Naive thymus-derived CD4-positive, alpha-beta T cell (primary cell): ENCODE measurements around the gene NXN. TPM values are rescaled to one million over a fixed set of nuclear protein-coding genes. Genes with fewer than 3 reads are reported as not detected.

Source experiments
- ATAC-seq: fragments of 150-1000 bp; cut with Tn5 transposase; 2 replicates; pipeline ENCODE4 v1.10.0; 2021; ENCODE audit warnings: mild to moderate bottlenecking, moderate library complexity
- CTCF ChIA-PET: fragments of 350-600 bp; sonication (Branson Sonifier 250); formaldehyde crosslinking; loops from one replicate; lab custom pipeline; 2021; ENCODE audit warnings: antibody characterized with exemption; lab: Charles Lee
- POLR2A ChIA-PET: fragments of 350-600 bp; sonication (Branson Sonifier 250); formaldehyde crosslinking; loops from one replicate; lab custom pipeline; 2021; ENCODE audit warnings: antibody characterized with exemption, inconsistent platforms; lab: Charles Lee
- DNase-seq, 9 donors: peaks; one replicate each; pipeline versions ENCODE4 v3.0.0 to v3.0.0-alpha.2; 2020 to 2022; ENCODE audit warnings: mixed read lengths in 1 of 9
- H3K27ac ChIP-seq: one replicate; pipeline ENCODE4 v1.7.0; 2013; ENCODE audit warnings: mild to moderate bottlenecking, low read depth, low read length, moderate library complexity
- H3K27me3 ChIP-seq, 2 donors: one replicate each; pipeline ENCODE4 v1.7.0; 2013; ENCODE audit warnings: low read length in 2 of 2, mild to moderate bottlenecking in 2 of 2, moderate library complexity in 2 of 2; ENCODE audit not compliant: control insufficient read depth in 2 of 2, insufficient read depth in 2 of 2
- H3K36me3 ChIP-seq, 3 experiments: 1 replicate in 2 of 3; 2 replicates in 1 of 3; pipeline ENCODE4 v1.7.0; 2013; ENCODE audit warnings: low read length in 3 of 3, mild to moderate bottlenecking in 3 of 3, moderate library complexity in 1 of 3; ENCODE audit not compliant: insufficient read depth in 3 of 3, control insufficient read depth in 2 of 3
- H3K4me1 ChIP-seq, 2 donors: one replicate each; pipeline ENCODE4 v1.7.0; 2013; ENCODE audit warnings: low read length in 2 of 2, mild to moderate bottlenecking in 2 of 2, moderate library complexity in 1 of 2; ENCODE audit not compliant: control insufficient read depth in 2 of 2, insufficient read depth in 2 of 2
- H3K4me3 ChIP-seq: 2 replicates; pipeline ENCODE4 v1.7.0; 2013; ENCODE audit warnings: mild to moderate bottlenecking, low read length
- H3K9me3 ChIP-seq, 3 experiments: 1 replicate in 2 of 3; 2 replicates in 1 of 3; pipeline ENCODE4 v1.7.0; 2013; ENCODE audit warnings: low read length in 3 of 3; ENCODE audit not compliant: control insufficient read depth in 2 of 3
- H3K27ac Mint-ChIP-seq, 9 donors: one replicate each; pipeline ENCODE4 v1.8.0; 2020 to 2022; ENCODE audit warnings: mixed read lengths in 9 of 9, mild to moderate bottlenecking in 8 of 9, moderate library complexity in 5 of 9, inconsistent platforms in 2 of 9
- H3K27me3 Mint-ChIP-seq, 5 donors: one replicate each; pipeline ENCODE4 v1.8.0; 2021 to 2022; ENCODE audit warnings: mixed read lengths in 5 of 5, mild to moderate bottlenecking in 1 of 5
- H3K36me3 Mint-ChIP-seq, 5 donors: one replicate each; pipeline ENCODE4 v1.8.0; 2020 to 2022; ENCODE audit warnings: mixed read lengths in 5 of 5, mild to moderate bottlenecking in 3 of 5, inconsistent platforms in 1 of 5
- H3K4me1 Mint-ChIP-seq, 7 donors: one replicate each; pipeline ENCODE4 v1.8.0; 2020 to 2022; ENCODE audit warnings: mixed read lengths in 7 of 7, mild to moderate bottlenecking in 3 of 7, inconsistent platforms in 1 of 7
- H3K4me3 Mint-ChIP-seq, 10 donors: one replicate each; pipeline ENCODE4 v1.8.0; 2020 to 2022; ENCODE audit warnings: mild to moderate bottlenecking in 10 of 10, mixed read lengths in 10 of 10, moderate library complexity in 6 of 10, inconsistent platforms in 2 of 10
- H3K9me3 Mint-ChIP-seq, 11 donors: one replicate each; pipeline ENCODE4 v1.8.0; 2020 to 2022; ENCODE audit warnings: mixed read lengths in 11 of 11, mild to moderate bottlenecking in 4 of 11, inconsistent platforms in 1 of 11, moderate library complexity in 1 of 11
- intact Hi-C, 2 donors: fragments of 100-400 bp; cut with micrococcal nuclease; formaldehyde crosslinking; loops; one replicate each; pipeline ENCODE4 v1.15.1; 2023
- polyA plus RNA-seq, 2 donors: library from polyadenylated mRNA; unstranded; fragments of 300-500 nt; fragmentation: Illumina TruSeq; gene quantifications; one replicate each; pipeline ENCODE4 v1.2.3, GENCODE V29; 2021
- total RNA-seq, 6 experiments: library from RNA in 5 of 6; stranded (reverse) in 5 of 6; gene quantifications; 1 replicate in 5 of 6; 2 replicates in 1 of 6; pipeline ENCODE4 v1.2.3 and lab custom pipeline; 2021 to 2026

The NXN gene
- total and polyA plus RNA-seq, 7 experiments from 2014 or later, result 0.10 to 0.84 (median 0.30) TPM; not detected in 2

GRCh38 chr17:983921-984320, 4.3 kb upstream of the NXN start:
- no peak for ATAC-seq
- no peak for DNase-seq
- no peaks in the 10 kb centered on the region for H3K9me3 Mint-ChIP-seq
- H3K4me3 ChIP-seq, result no peak overlapping the region
- H3K27me3 ChIP-seq, result no peaks in the 10 kb centered on the region
- H3K27ac ChIP-seq, result no peak overlapping the region
- no peaks in the 10 kb centered on the region for H3K9me3 ChIP-seq
- CTCF ChIA-PET, result no interaction called here
- peaks cover 0 to 5% (median 0%) of the 10 kb centered on the region in 5 donors for H3K27me3 Mint-ChIP-seq
- POLR2A ChIA-PET, result interaction anchor here (0.7 kb wide), 1 partner anchor 91 kb away, joined by 3 read pairs; no protein-coding TSS in a partner anchor
- no peaks in the 10 kb centered on the region for H3K36me3 Mint-ChIP-seq
- H3K4me1 ChIP-seq, result peaks cover 8 to 10% of the 10 kb centered on the region in 2 donors
- intact Hi-C loops, result loop anchor here in 1 of 2 donors (5.0 kb wide), 1 partner anchor 572 kb away; a partner anchor contains a TSS
- peaks cover 6 to 13% (median 11%) of the 10 kb centered on the region in 7 donors for H3K4me1 Mint-ChIP-seq
- no peak overlapping the region for H3K27ac Mint-ChIP-seq
- no peaks in the 10 kb centered on the region for H3K36me3 ChIP-seq
- H3K4me3 Mint-ChIP-seq, result no peak overlapping the region

GRCh38 chr17:981292-981658, 1.7 kb upstream of the NXN start:
- peaks cover 19 to 27% (median 20%) of the 10 kb centered on the region in 5 donors for H3K27me3 Mint-ChIP-seq
- no peak for ATAC-seq
- H3K4me1 Mint-ChIP-seq, result peaks cover 13 to 20% (median 15%) of the 10 kb centered on the region in 7 donors
- H3K9me3 Mint-ChIP-seq, result no peaks in the 10 kb centered on the region
- Histone ChIP-seq H3K4me3 (no peak overlapping the region), H3K36me3 (no peaks in the 10 kb centered on the region), H3K27me3 (peaks cover 6 to 11% of the 10 kb centered on the region in 2 donors), H3K27ac (no peak overlapping the region), H3K9me3 (no peaks in the 10 kb centered on the region), H3K4me1 (peaks cover 8 to 19% of the 10 kb centered on the region in 2 donors)
- ChIA-PET CTCF (interaction anchor here (0.7 to 4.7 kb wide), 16 partner anchors 16 to 816 kb away, joined by 3 to 35 read pairs (median 5); partner anchors contain the start of genes GLOD4, MRM3 and TIMM22), POLR2A (interaction anchor here (0.6 to 2.7 kb wide), 9 partner anchors 16 to 565 kb away, joined by 3 to 25 read pairs (median 4); partner anchors contain the start of genes GLOD4, MRM3 and TIMM22)
- no peak for DNase-seq
- no peaks in the 10 kb centered on the region for H3K36me3 Mint-ChIP-seq
- intact Hi-C loops, result loop anchor here (1.0 to 5.0 kb wide), 8 partner anchors 15 to 838 kb away; partner anchors contain the start of genes GLOD4 (in 2 of the 2), MRM3 (in 2 of the 2) and VPS53 (in 1 of the 2)
- peak overlapping the region; percentile 38 to 88 (median 72) for H3K27ac Mint-ChIP-seq
- H3K4me3 Mint-ChIP-seq, result peak overlapping the region; percentile 64 to 88 (median 81)

DNA sequence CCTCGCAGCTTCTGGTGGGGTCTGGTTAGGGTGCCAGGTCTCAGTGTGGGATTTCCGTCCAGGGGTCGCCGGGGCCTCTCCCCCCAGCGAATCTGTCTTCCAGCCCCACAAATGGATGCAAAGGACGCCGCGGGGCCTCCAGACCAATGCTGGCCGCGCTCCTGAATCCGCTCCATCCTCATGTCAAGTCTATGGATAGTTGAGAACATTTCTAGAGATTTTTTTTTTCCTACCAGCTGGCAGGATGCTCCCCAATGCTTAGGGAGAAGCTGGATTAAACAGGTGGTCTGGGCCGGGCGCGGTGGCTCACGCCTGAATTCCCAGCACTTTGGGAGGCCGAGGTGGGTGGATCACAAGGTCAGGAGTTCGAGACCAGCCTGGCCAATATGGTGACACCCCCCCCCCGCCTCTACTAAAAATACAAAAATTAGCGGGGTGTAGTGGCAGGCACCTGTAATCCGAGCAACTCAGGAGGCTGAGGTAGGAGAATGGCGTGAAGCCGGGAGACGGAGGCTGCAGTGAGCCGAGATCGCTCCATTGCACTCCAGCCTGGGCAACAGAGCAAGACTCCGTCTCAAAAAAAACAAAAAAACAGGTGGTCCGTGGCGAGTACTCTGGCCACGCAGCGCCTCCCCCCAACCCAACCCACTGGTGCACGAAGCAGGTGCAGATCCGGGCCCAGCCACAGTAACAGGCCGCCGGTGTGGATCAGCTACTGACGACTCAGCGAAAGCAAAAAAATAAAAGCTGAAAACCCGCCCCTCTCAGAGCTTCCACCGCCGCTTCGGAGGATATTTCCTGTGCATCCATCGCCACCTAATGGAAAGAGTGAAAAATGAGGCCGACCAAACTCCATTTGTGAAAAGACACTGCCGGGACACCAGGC, 1.1 kb upstream of the NXN start:
- H3K27ac ChIP-seq, result peak overlapping the region; percentile 56
- no peaks in the 10 kb centered on the region for H3K9me3 ChIP-seq
- H3K4me1 ChIP-seq, result peaks cover 8 to 19% of the 10 kb centered on the region in 2 donors
- intact Hi-C loops, result loop anchor here (1.0 to 5.0 kb wide), 8 partner anchors 16 to 838 kb away; partner anchors contain the start of genes GLOD4 (in 2 of the 2), MRM3 (in 2 of the 2) and VPS53 (in 1 of the 2)
- ATAC-seq (peak; percentile 77), DNase-seq (peak; percentile 53 to 91 (median 88))
- H3K4me3 Mint-ChIP-seq, result peak overlapping the region; percentile 64 to 88 (median 82)
- H3K36me3 ChIP-seq, result no peaks in the 10 kb centered on the region
- H3K27me3 Mint-ChIP-seq, result peaks cover 23 to 33% (median 26%) of the 10 kb centered on the region in 5 donors
- peak overlapping the region; percentile 50 for H3K4me3 ChIP-seq
- CTCF ChIA-PET, result interaction anchor here (0.7 to 4.7 kb wide), 16 partner anchors 16 to 815 kb away, joined by 3 to 35 read pairs (median 5); partner anchors contain the start of genes GLOD4, MRM3 and TIMM22
- peaks cover 13 to 20% (median 15%) of the 10 kb centered on the region in 7 donors for H3K4me1 Mint-ChIP-seq
- H3K9me3 Mint-ChIP-seq, result no peaks in the 10 kb centered on the region
- POLR2A ChIA-PET, result interaction anchor here (0.6 to 2.7 kb wide), 9 partner anchors 16 to 564 kb away, joined by 3 to 25 read pairs (median 4); partner anchors contain the start of genes GLOD4, MRM3 and TIMM22
- H3K27me3 ChIP-seq, result peaks cover 6 to 11% of the 10 kb centered on the region in 2 donors
- no peaks in the 10 kb centered on the region for H3K36me3 Mint-ChIP-seq
- H3K27ac Mint-ChIP-seq, result peak overlapping the region; percentile 38 to 88 (median 78)

DNA sequence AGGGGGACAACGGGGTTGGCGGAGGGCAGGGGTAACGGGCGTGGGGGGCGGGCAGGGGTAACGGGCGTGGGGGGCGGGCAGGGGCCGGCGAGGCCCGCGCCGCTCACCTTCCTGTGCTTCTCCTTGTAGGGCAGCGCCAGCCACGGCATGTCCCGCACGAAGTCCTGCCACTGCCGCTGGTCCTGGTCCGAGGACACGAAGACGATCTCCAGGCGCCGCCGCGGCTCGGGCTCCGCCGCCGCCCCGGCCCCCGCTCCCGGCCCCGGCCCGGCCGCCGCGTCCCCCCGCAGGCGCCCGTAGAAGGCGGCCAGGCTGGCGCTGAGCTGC, 401 bp downstream of the NXN start:
- intact Hi-C loops, result loop anchor here (1.0 to 5.0 kb wide), 3 partner anchors 227 to 265 kb away; partner anchors contain the start of genes GEMIN4 (in 1 of the 2), TLCD3A (in 1 of the 2) and VPS53 (in 1 of the 2)
- ATAC-seq, result no peak
- Histone ChIP-seq H3K27ac (no peak overlapping the region), H3K27me3 (peaks cover 6 to 11% of the 10 kb centered on the region in 2 donors), H3K9me3 (no peaks in the 10 kb centered on the region), H3K4me3 (no peak overlapping the region), H3K36me3 (no peaks in the 10 kb centered on the region), H3K4me1 (peaks cover 8 to 19% of the 10 kb centered on the region in 2 donors)
- peak in 1 of 9 donors; percentile 16 for DNase-seq
- POLR2A ChIA-PET, result interaction anchor here (2.1 to 2.7 kb wide), 2 partner anchors 18 to 197 kb away, joined by 17 to 25 read pairs; partner anchors contain the start of genes GLOD4, MRM3 and TIMM22
- H3K4me1 Mint-ChIP-seq, result peaks cover 13 to 20% (median 15%) of the 10 kb centered on the region in 7 donors
- H3K27me3 Mint-ChIP-seq, result peaks cover 30 to 44% (median 37%) of the 10 kb centered on the region in 5 donors
- CTCF ChIA-PET, result interaction anchor here (2.1 to 4.7 kb wide), 2 partner anchors 18 to 100 kb away, joined by 23 to 35 read pairs; partner anchors contain the start of gene TIMM22
- H3K36me3 Mint-ChIP-seq, result no peaks in the 10 kb centered on the region
- no peak overlapping the region for H3K27ac Mint-ChIP-seq
- H3K9me3 Mint-ChIP-seq, result no peaks in the 10 kb centered on the region
- peak overlapping the region in 3 of 10 donors; percentile 79 to 80 (median 80) for H3K4me3 Mint-ChIP-seq

DNA sequence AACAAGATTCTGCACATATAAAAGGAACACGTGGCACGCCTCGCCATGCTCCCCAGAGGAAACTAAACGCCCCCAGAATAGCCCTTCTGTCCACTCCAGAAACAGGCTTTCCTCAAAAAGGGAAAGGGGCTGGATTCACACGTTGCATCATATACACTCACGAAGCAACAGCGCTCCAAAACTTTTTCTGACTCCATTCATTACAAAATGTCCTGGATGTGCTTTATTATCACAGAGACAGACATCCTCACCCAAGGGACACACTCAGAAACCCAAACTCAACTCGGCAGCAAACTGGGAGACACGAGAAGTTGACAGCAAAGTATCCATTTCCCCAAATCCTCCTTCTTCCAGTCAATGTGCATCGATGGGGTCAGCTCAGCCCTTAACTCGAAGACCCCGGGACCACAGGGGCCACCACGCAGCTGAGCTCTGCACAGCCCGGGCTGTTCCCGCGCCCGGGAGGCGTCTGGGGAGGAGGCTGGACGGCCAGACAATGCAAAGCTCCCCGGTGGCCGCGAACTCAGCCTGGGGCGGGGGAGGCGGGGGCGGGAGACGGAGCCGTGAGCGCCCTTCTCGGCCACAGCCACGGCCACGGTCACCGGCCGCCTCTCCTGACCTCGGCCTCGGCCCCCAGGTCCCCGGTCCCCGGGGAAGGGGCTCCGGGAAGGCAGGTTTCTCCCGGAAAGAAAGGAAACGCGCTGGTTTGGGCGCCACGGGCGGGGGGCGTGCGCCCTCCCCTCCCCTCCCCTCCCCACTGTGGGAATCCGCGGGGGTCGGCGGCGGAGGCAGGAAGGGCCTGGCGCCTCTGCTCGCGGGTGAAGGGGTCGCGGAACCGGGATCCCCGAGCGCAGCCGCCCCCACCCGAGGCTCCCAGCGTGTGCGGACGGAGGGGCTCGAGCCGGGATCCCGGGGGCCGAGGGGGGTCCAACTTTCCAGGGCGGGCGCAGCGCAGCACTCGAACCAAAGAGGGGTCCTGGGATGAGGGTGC, 1.2 kb downstream of the NXN start:
- no peak overlapping the region for H3K27ac ChIP-seq
- Mint-ChIP-seq H3K36me3 (no peaks in the 10 kb centered on the region), H3K4me1 (peaks cover 13 to 20% (median 15%) of the 10 kb centered on the region in 7 donors), H3K27me3 (peaks cover 32 to 44% (median 40%) of the 10 kb centered on the region in 5 donors), H3K4me3 (peak overlapping the region; percentile 70 to 92 (median 80)), H3K27ac (peak overlapping the region in 7 of 9 donors; percentile 8 to 83 (median 49)), H3K9me3 (no peaks in the 10 kb centered on the region)
- ATAC-seq (no peak), DNase-seq (peak in 3 of 9 donors; percentile 11 to 26 (median 20))
- intact Hi-C loops, result loop anchor here (1.0 to 5.0 kb wide), 3 partner anchors 226 to 264 kb away; partner anchors contain the start of genes GEMIN4 (in 1 of the 2), TLCD3A (in 1 of the 2) and VPS53 (in 1 of the 2)
- H3K27me3 ChIP-seq, result peaks cover 6 to 11% of the 10 kb centered on the region in 2 donors
- no peaks in the 10 kb centered on the region for H3K36me3 ChIP-seq
- ChIA-PET CTCF (interaction anchor here (1.4 to 4.7 kb wide), 2 partner anchors 19 kb away, joined by 3 to 35 read pairs; partner anchors contain the start of gene TIMM22), POLR2A (no interaction called here)
- no peaks in the 10 kb centered on the region for H3K9me3 ChIP-seq
- H3K4me1 ChIP-seq, result peaks cover 8 to 19% of the 10 kb centered on the region in 2 donors
- no peak overlapping the region for H3K4me3 ChIP-seq
